Retinal pigment epithelial cell (primary cell): ENCODE measurements around the gene AGFG2.
"Not testable (repeated sequence)": the region's sequence is repeated elsewhere in the genome, so short reads cannot be mapped to it uniquely, and the experiment has no call there.

Experiments used
- DNase-seq: peaks from one replicate; pipeline ENCODE4 v3.0.0-alpha.2; 2010; ENCODE audit warnings: low read depth
- H3K4me3 ChIP-seq: 2 replicates; pipeline ENCODE4 v1.5.1; 2011; ENCODE audit warnings: mild to moderate bottlenecking, low read length, control low read depth, moderate library complexity
- CTCF ChIP-seq: conservative IDR thresholded peaks from 2 replicates; pipeline ENCODE4 v1.5.1; 2011; ENCODE audit warnings: low read depth, low read length, control low read depth, inconsistent platforms

The AGFG2 gene

GRCh38 chr7:100562195-100563099 lies 23.4 kb downstream of the AGFG2 start:
- DNase-seq, result no peak
- H3K4me3 ChIP-seq, result no peak overlapping the region
- no peak for TF ChIP-seq CTCF

- no peak overlapping the region for H3K4me3 ChIP-seq
- no peak for DNase-seq
- no peak for TF ChIP-seq CTCF
Measured at GRCh38 chr7:100563100-100563564, 24.1 kb downstream of the AGFG2 start.

GRCh38 chr7:100563809-100564400 lies 24.9 kb downstream of the AGFG2 start:
- DNase-seq, result no peak
- H3K4me3 ChIP-seq, result no peak overlapping the region
- peak; percentile 99 for TF ChIP-seq CTCF

GRCh38 chr7:100564405-100564804 lies 25.4 kb downstream of the AGFG2 start:
- not testable (repeated sequence) for DNase-seq, H3K4me3 ChIP-seq

GRCh38 chr7:100565133-100565571 lies 26.1 kb downstream of the AGFG2 start:
- no peak for TF ChIP-seq CTCF
- H3K4me3 ChIP-seq, result no peak overlapping the region
- DNase-seq, result no peak

- no peak for DNase-seq
- TF ChIP-seq CTCF, result no peak
Measured at GRCh38 chr7:100566018-100566531, 27.1 kb downstream of the AGFG2 start.

GRCh38 chr7:100567031-100567730 lies 28.2 kb downstream of the AGFG2 start:
- no peak overlapping the region for H3K4me3 ChIP-seq
- DNase-seq, result no peak
- no peak for TF ChIP-seq CTCF

More at GRCh38 chr7:100566018-100566531, 27.1 kb downstream of the AGFG2 start:
- no peak overlapping the region for H3K4me3 ChIP-seq
